DOHH2 (cell line): ENCODE measurements around the gene RETREG1.

ENCODE experiments used
- H3F3A ChIP-seq: fragments of 200-600 bp; sonication (generic), shearing (Covaris generic); 2 replicates; pipeline ENCODE4 v1.6.0; 2016; ENCODE audit warnings: antibody characterized with exemption, mild to moderate bottlenecking; ENCODE audit not compliant: control insufficient read depth, insufficient read depth
- H3K27ac ChIP-seq: fragments of 200-600 bp; sonication (generic); 2 replicates; pipeline ENCODE4 v1.5.1; 2014; ENCODE audit warnings: low read depth, mild to moderate bottlenecking, low read length, moderate library complexity
- H3K27me3 ChIP-seq: fragments of 200-600 bp; sonication (generic); 2 replicates; pipeline ENCODE4 v1.6.1; 2014; ENCODE audit warnings: mild to moderate bottlenecking, low read length, mixed read lengths; ENCODE audit not compliant: control insufficient read depth
- H3K36me3 ChIP-seq: fragments of 200-600 bp; sonication (generic); 2 replicates; pipeline ENCODE4 v1.6.1; 2014; ENCODE audit warnings: mild to moderate bottlenecking, low read length, moderate library complexity, mixed read lengths; ENCODE audit not compliant: control insufficient read depth
- H3K4me1 ChIP-seq: fragments of 200-600 bp; sonication (generic); 2 replicates; pipeline ENCODE4 v1.6.1; 2014; ENCODE audit warnings: mild to moderate bottlenecking, low read length, mixed read lengths; ENCODE audit not compliant: control insufficient read depth
- H3K4me2 ChIP-seq: fragments of 200-600 bp; sonication (generic); 2 replicates; pipeline ENCODE4 v1.6.0; 2014; ENCODE audit warnings: mild to moderate bottlenecking, low read length, moderate library complexity
- H3K4me3 ChIP-seq: fragments of 200-600 bp; sonication (generic); 2 replicates; pipeline ENCODE4 v1.5.1; 2014; ENCODE audit warnings: mild to moderate bottlenecking, low read length, mixed read lengths
- H3K79me2 ChIP-seq: fragments of 200-600 bp; sonication (generic); 2 replicates; pipeline ENCODE4 v1.6.1; 2014; ENCODE audit warnings: mild to moderate bottlenecking, low read length, mixed read lengths; ENCODE audit not compliant: control insufficient read depth
- H3K9me2 ChIP-seq: fragments of 200-600 bp; sonication (generic); replicated peaks from 2 replicates; pipeline ENCODE4 v1.6.1; 2014; ENCODE audit warnings: mild to moderate bottlenecking, low read length, mixed read lengths; ENCODE audit not compliant: control insufficient read depth
- H3K9me3 ChIP-seq: fragments of 200-600 bp; sonication (generic); 2 replicates; pipeline ENCODE4 v1.6.1; 2014; ENCODE audit warnings: antibody characterized with exemption, low read length, mixed read lengths; ENCODE audit not compliant: control insufficient read depth, insufficient read depth
- H4K20me1 ChIP-seq: fragments of 200-600 bp; sonication (generic); 2 replicates; pipeline ENCODE4 v1.6.0; 2014; ENCODE audit warnings: low read depth, mild to moderate bottlenecking, antibody characterized with exemption, low read length, moderate library complexity; ENCODE audit not compliant: control insufficient read depth, insufficient read depth
- CTCF ChIP-seq: fragments of 200-600 bp; sonication (generic); IDR thresholded peaks from one replicate; pipeline ENCODE4 v1.5.1; 2014; ENCODE audit warnings: antibody characterized with exemption, mild to moderate bottlenecking, low read depth, low read length; ENCODE audit not compliant: poor library complexity, severe bottlenecking
- EZH2phosphoT487 ChIP-seq: fragments of 200-600 bp; sonication (generic); IDR thresholded peaks from 2 replicates; pipeline ENCODE4 v1.6.1; 2017; ENCODE audit warnings: borderline replicate concordance, mild to moderate bottlenecking, antibody characterized with exemption, low read length, moderate library complexity, mixed read lengths

The RETREG1 gene

DNA sequence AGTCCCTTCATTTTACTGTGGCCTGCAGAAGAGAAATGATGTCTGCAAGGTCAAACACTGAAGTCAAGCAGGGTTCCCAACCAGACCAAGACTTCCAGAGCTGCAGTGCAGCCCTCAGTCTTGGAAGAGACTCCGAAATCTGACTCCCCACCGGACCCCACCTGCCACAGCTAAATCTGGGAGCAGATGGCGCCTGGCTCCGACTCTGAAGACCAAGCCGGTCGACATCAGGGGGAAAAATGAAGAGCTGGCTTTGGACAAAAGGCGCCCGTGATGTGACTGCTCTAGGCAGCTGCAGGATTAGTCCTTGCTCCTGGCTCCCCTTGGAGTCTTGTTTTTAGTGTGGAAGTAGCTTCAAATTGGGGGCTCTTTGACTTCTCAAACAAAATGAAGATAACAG lies 78.8 kb downstream of the RETREG1 start:
- Histone ChIP-seq H3K27me3 (0 out of 2 replicates have a peak, but pooled peaks cover 3% of the 10 kb centered on the region), H4K20me1 (no peaks in the 10 kb centered on the region), H3K9me3 (no peaks in the 10 kb centered on the region), H3K79me2 (no peaks in the 10 kb centered on the region), H3K4me2 (no peak overlapping the region), H3K27ac (no peak overlapping the region), H3F3A (no peaks in the 10 kb centered on the region), H3K36me3 (no peaks in the 10 kb centered on the region), H3K4me3 (no peak overlapping the region), H3K9me2 (no peaks in the 10 kb centered on the region), H3K4me1 (no peaks in the 10 kb centered on the region)
- no peak for TF ChIP-seq EZH2phosphoT487
- TF ChIP-seq CTCF: no peak

DNA sequence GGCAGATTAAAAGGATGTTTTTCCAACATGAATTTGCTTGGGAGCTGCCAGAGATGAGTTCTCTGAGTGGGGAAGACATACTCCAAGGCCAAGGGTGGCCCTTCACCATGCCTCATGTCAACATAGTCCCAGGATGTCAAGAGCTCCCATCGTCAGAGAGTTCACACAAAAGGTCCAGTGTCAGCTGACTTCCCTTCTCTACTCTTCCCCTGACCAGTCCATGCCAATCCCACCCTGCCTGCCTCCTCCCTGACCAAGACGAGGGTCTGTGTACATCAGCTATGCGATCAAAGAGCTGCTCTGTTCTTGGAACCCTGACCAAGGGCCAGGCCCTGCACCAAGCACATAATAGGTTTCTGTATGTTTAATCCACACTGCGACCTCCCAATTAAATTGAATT lies 80.0 kb downstream of the RETREG1 start:
- no peaks in the 10 kb centered on the region for H4K20me1 ChIP-seq
- no peaks in the 10 kb centered on the region for H3F3A ChIP-seq
- H3K9me2 ChIP-seq: no peaks in the 10 kb centered on the region
- H3K4me2 ChIP-seq: no peak overlapping the region
- 0 out of 2 replicates have a peak, but pooled peaks cover 3% of the 10 kb centered on the region for H3K27me3 ChIP-seq
- H3K4me1 ChIP-seq: no peaks in the 10 kb centered on the region
- H3K4me3 ChIP-seq: no peak overlapping the region
- TF ChIP-seq EZH2phosphoT487 (no peak), CTCF (no peak)
- no peaks in the 10 kb centered on the region for H3K79me2 ChIP-seq
- no peaks in the 10 kb centered on the region for H3K9me3 ChIP-seq
- H3K27ac ChIP-seq: no peak overlapping the region
- H3K36me3 ChIP-seq: no peaks in the 10 kb centered on the region

DNA sequence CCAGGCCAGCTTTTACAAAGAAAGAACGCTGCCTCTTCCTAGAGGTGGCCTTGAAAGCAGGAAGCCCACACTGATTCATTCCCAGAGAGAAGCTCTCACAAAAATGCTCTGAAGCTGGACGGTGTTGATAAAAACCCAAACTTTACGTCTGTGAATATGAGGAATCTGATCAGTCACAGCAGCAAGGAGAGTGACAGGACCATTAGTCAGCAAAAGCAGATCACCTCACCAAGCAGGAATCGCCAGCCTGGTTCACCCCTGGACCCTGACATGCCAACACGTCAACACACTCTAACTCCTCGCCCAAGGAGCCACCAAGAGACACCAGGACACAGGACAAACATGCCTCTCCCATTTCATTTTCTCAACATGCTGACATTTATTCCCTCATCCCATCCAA lies 80.6 kb downstream of the RETREG1 start:
- Histone ChIP-seq H3K4me2 (no peak overlapping the region), H3K4me1 (no peaks in the 10 kb centered on the region), H3F3A (no peaks in the 10 kb centered on the region), H4K20me1 (no peaks in the 10 kb centered on the region), H3K79me2 (no peaks in the 10 kb centered on the region), H3K27ac (no peak overlapping the region), H3K36me3 (no peaks in the 10 kb centered on the region), H3K9me3 (no peaks in the 10 kb centered on the region), H3K4me3 (no peak overlapping the region), H3K9me2 (no peaks in the 10 kb centered on the region), H3K27me3 (0 out of 2 replicates have a peak, but pooled peaks cover 3% of the 10 kb centered on the region)
- no peak for TF ChIP-seq EZH2phosphoT487
- no peak for TF ChIP-seq CTCF

DNA sequence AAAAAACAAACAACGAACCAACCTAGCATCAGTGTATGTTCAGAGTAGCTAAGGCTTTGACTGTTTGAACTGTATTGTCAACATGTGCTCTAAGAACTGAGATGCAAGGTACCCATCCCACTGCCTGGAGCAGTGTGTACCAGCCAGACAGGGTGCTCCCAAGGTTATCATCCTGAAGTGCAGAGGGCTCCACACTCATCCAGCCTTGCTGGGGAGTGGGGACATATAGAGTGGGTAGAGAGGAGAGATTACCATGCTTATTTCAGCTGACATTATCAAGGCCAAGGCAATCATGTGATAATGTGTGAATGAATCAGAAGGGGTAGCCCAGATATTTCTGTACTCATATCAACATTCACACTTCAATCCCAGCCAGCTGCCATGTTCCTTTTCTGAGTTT lies 82.5 kb downstream of the RETREG1 start:
- Histone ChIP-seq H3K9me2 (no peaks in the 10 kb centered on the region), H3K27ac (no peak overlapping the region), H3K4me2 (no peak overlapping the region), H3K9me3 (no peaks in the 10 kb centered on the region), H3K4me3 (no peak overlapping the region), H3K27me3 (no peaks in the 10 kb centered on the region), H3F3A (no peaks in the 10 kb centered on the region), H3K36me3 (no peaks in the 10 kb centered on the region), H3K4me1 (no peaks in the 10 kb centered on the region), H3K79me2 (no peaks in the 10 kb centered on the region), H4K20me1 (no peaks in the 10 kb centered on the region)
- TF ChIP-seq CTCF (no peak), EZH2phosphoT487 (no peak)
